CD4-positive, alpha-beta T cell treated with Interleukin-10 for 1 hour (primary cell): ENCODE data around the gene PDGFRB.
A peak's percentile ranks its signal among the peaks of the same experiment; 100 is the strongest.

Experiments
- DNase-seq: peaks from one replicate; pipeline ENCODE4 v3.0.0-alpha.2; 2020

PDGFRB gene

GRCh38 chr5:150126921-150127265, 28.8 kb downstream of the PDGFRB start:
- no peak for DNase-seq

GRCh38 chr5:150126199-150126920, 29.3 kb downstream of the PDGFRB start:
- no peak for DNase-seq

GRCh38 chr5:150125334-150125733, 30.3 kb downstream of the PDGFRB start:
- no peak for DNase-seq

- no peak for DNase-seq
These were observed 31.0 kb downstream of the PDGFRB start for GRCh38 chr5:150124596-150124995.

- peak; percentile 1 for DNase-seq
These were observed 31.5 kb downstream of the PDGFRB start for GRCh38 chr5:150124111-150124557.

DNA sequence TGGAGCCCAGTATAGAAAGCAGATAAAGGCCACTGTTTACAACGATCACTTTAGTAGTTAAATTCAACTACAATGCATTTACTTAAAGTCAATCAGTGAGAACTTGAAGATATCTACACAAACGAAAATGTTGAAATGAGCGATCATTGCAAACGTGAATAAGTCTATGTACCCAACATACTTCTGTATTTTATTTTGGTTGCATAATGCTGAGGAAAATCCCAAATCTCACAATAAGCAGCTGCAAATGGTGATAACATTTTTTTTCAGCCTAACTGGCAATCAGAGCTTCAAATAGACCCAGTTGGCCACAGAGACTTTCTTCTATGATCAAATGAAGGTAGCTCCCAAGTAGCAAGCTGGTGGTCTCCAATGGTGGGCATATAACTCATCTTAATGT, 32.1 kb downstream of the PDGFRB start:
- DNase-seq, result no peak

- DNase-seq, result no peak
These were observed 32.8 kb downstream of the PDGFRB start for GRCh38 chr5:150122536-150123481.

DNA sequence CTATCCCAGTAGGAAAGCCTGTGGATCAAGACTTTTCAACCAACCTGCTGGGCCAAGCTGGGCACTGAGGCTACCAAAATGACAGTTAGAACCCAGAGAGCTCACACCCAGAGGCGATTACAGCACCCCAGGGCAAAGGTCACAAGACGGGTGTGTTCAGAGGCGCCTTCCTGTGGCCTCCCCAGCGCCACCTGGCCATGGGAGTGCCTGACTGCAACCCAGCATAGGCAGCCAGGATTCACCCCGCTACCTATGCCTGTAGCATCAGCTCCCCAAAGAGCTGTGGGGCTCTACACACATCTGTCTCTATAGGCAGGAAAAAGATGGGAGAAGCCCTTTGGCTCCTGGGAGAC, 33.5 kb downstream of the PDGFRB start:
- peak; percentile 9 for DNase-seq

GRCh38 chr5:150121448-150122157, 34.0 kb downstream of the PDGFRB start:
- no peak for DNase-seq

GRCh38 chr5:150120617-150121447, 34.8 kb downstream of the PDGFRB start:
- no peak for DNase-seq

- DNase-seq, result no peak
These were observed 35.6 kb downstream of the PDGFRB start for GRCh38 chr5:150120062-150120441.

GRCh38 chr5:150119421-150120061, 36.1 kb downstream of the PDGFRB start:
- DNase-seq, result peak; percentile 3

GRCh38 chr5:150118561-150119229, 37.0 kb downstream of the PDGFRB start:
- no peak for DNase-seq

DNA sequence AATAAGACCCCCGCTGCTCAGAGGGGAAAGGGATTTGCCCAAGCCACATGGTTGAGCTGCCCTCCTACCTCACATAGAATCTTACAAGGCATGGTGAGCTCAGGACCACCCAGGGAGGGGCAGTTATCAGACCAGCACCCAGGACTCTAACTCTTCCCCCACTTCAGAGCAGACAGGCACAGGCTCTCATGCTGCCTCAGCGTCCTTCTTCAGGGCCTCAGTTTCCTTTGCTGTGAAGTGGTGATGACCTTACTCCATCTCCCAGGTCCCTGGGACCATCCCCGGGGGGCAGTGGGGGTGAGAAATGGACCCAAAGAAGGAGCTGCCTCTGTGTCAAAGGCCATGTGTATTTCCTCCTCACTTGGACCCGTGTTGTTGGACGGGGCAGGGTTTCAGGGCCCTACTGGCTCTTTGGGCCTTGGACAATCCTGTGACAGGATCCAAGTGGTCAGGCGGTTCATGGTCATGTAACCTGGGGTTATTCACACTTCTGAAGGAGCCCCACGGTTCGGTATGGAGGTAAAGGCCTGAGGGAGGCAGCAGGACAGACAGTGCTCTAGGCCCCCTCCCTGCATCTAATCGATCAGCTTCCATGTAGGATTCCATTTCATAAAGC, 37.6 kb downstream of the PDGFRB start:
- DNase-seq, result no peak

DNA sequence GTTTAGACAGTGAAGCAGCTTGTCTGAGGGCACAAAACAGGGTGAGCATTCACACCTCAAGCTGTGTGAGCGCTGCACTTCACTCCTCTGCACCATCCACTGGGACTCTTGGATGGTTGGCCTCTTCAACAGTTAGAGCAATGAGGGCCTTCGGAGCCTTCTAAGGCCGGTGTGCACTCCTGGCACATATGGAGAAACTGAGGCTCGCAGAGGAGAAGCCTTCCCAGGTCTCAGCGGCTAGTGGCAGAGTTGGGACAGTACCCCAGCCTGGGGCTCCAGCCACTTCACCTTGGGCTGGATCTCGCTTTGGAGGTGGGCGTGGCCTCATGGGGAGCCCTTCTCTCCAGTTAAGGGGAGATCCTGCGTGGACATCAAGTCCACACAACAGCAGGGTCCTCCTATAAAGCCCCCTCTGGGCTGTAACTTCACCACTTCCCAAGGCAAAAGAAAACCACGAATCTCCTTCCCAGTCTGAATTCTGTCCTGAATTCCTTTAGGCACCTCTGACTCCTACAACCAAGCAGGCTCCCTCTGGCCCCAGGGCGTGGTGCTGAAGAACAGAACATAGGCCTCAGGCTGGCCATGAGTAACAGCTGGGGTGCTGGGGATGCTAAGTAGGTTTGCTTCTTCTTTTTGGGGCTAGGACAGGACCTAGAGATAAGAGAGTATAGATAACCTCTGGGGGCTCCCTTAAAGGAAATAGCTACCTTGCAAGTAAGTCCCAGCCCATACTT, 38.8 kb downstream of the PDGFRB start:
- no peak for DNase-seq

DNA sequence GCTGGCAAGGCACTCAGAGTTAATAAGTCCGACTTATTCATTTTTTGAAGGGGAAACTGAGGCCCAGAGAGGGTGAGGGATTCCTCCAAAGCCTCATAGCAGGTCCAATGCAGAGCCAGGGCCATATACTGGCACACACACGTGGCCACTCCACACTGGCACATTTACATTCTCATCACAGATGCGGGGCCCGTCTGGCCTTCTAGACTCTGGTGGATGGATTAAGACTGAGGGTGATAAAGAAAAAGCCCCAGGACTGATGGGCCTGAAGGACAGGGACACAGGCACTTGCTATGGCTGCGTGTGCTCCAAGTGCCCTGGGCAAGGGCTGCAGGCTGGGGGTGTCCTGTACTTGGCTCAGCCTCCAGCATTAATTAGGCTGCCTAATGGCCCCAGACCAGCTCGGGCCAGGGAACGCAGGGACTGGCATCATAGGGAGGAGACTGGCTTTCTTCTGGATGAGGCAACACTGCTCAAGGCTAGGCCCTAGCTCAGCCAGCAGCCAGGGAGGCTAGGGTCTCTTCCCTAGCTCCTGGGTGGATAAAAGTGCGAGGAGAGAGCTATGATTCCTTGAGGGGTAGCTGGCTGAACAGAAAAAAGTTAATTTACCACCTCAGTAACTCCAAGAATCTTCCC, 40.8 kb downstream of the PDGFRB start:
- DNase-seq, result no peak

DNA sequence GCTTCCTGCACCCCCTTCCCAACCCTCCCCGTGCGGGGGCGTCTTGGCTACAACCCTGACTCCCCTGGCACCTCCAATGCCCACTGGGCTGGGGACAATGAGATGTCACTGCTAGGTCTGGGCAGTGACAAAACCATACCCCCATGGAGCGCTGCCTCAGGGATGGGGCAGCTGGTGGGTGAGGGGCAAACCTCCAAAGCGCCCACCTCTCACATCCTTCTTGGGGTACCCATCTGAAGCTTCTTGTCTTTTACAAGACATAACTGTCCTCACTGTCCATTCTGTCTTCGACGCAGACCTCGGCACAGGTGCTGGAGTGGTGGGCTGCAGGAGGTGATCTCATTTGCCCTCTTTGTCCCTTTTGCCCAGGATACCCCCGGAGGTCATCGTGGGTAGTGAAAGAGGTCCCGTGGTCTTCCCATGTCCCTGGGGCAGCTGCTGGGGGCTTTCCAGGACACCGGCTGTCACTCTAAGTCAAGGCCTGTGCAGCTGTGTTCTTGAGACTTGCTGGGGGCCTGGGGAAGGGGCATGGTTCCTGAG, 41.5 kb downstream of the PDGFRB start:
- DNase-seq, result no peak

DNA sequence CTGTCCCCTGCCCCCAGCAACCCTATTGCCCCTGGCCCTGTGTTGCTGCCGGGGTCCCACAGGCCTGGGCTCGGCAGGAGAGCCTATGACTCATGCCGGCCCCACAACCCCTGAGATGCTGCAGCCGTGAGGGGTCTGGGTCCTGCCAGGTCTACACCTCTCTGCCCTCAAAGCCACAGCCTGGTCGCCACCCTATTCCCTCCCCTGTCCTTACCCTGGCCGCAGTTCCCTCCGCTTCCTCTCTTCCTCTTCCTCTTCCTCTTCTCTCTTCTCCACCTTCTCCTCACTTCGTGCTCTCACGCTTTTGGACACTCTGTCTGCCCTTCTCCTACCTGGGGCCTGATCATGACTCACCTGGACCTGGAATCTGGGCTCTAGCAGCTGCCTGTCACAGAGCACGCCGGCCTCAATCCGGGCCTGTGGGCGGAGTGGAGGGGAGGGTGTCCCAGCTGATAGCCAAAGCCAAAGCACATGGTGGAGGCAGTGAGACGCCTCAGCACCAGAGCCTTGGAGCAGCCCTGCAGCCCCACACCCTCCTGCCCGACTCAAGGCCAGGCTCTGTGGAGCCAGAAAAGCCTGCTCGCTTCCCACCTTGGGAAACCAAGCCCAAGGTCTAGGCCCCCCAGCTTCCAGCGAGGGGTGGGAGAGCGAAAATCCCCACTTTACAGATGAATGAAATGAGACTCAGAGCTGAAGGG, 42.4 kb downstream of the PDGFRB start:
- DNase-seq, result no peak
